Measurements from ENCODE around the gene POLR2I. TPM values are rescaled to one million over a fixed set of nuclear protein-coding genes. Genes with fewer than 3 reads are reported as not detected.
"Not testable (repeated sequence)": the region's sequence is repeated elsewhere in the genome, so short reads cannot be mapped to it uniquely, and the experiment has no call there.

Gene POLR2I
- total RNA-seq, 2 experiments from 2014 or later = 46.1 to 49.8 TPM

GRCh38 chr19:36141039-36141927 is 26.6 kb upstream of the POLR2I start:
- POLR2A ChIA-PET = interaction anchor here (2.0 to 2.6 kb wide), 2 partner anchors 11 to 13 kb away, joined by 13 to 18 read pairs; no protein-coding TSS in a partner anchor

GRCh38 chr19:36140304-36141038 is 25.8 kb upstream of the POLR2I start:
- no peaks in the 10 kb centered on the region for H3K27me3 Mint-ChIP-seq
- peaks cover 16% of the 10 kb centered on the region for H3K36me3 Mint-ChIP-seq
- ATAC-seq (ENCODE audit: low read depth) (peak; percentile 14), DNase-seq (no peak)
- H3K4me1 Mint-ChIP-seq = peaks cover 21% of the 10 kb centered on the region
- H3K4me3 Mint-ChIP-seq = peak overlapping the region; percentile 98
- peak overlapping the region; percentile 99 for H3K27ac Mint-ChIP-seq
- POLR2A ChIA-PET = interaction anchor here (0.5 to 2.6 kb wide), 8 partner anchors 9 to 548 kb away, joined by 3 to 18 read pairs (median 4); partner anchors contain the start of genes POLR2I, TBCB, ZNF146 and ZNF565
- no peaks in the 10 kb centered on the region for H3K9me3 Mint-ChIP-seq

More at GRCh38 chr19:36141039-36141927, 26.6 kb upstream of the POLR2I start:
- Mint-ChIP-seq H3K36me3 (peaks cover 19% of the 10 kb centered on the region), H3K27ac (peak overlapping the region; percentile 99), H3K4me1 (peaks cover 21% of the 10 kb centered on the region), H3K27me3 (no peaks in the 10 kb centered on the region), H3K9me3 (no peaks in the 10 kb centered on the region), H3K4me3 (peak overlapping the region; percentile 98)
- peak; percentile 48 for ATAC-seq (ENCODE audit: low read depth)
- peak; percentile 93 for DNase-seq

GRCh38 chr19:36139473-36140303 is 25.0 kb upstream of the POLR2I start, which contains the start of gene CAPNS1:
CAPNS1 (plus strand) TSS chr19:36140066; CDS start chr19:36141012, 946 bp downstream.
- POLR2A ChIA-PET = interaction anchor here (0.8 to 2.6 kb wide), 6 partner anchors 9 to 75 kb away, joined by 3 to 18 read pairs (median 8); partner anchors contain the start of genes POLR2I, TBCB, ZNF146 and ZNF565
- H3K4me3 Mint-ChIP-seq = peak within 1 kb of the TSS; percentile 98
- H3K27ac Mint-ChIP-seq = peak within 1 kb of the TSS; percentile 99
- H3K4me1 Mint-ChIP-seq = peaks cover 22% of the 10 kb centered on the region
- DNase-seq (peak; percentile 97), ATAC-seq (ENCODE audit: low read depth) (peak; percentile 82)
- peaks cover 16% of the 10 kb centered on the region for H3K36me3 Mint-ChIP-seq
- no peaks in the 10 kb centered on the region for H3K9me3 Mint-ChIP-seq
- H3K27me3 Mint-ChIP-seq = no peaks in the 10 kb centered on the region

GRCh38 chr19:36139120-36139472 is 24.4 kb upstream of the POLR2I start:
- DNase-seq = no peak
- Mint-ChIP-seq H3K36me3 (peaks cover 16% of the 10 kb centered on the region), H3K4me1 (peaks cover 22% of the 10 kb centered on the region), H3K9me3 (no peaks in the 10 kb centered on the region), H3K27ac (peak overlapping the region; percentile 99), H3K4me3 (peak overlapping the region; percentile 98), H3K27me3 (no peaks in the 10 kb centered on the region)
- no peak for ATAC-seq (ENCODE audit: low read depth)
- POLR2A ChIA-PET = interaction anchor here (1.0 to 2.6 kb wide), 5 partner anchors 9 to 76 kb away, joined by 3 to 18 read pairs (median 9); partner anchors contain the start of genes POLR2I, TBCB, ZNF146 and ZNF565

- peaks cover 24% of the 10 kb centered on the region for H3K4me1 Mint-ChIP-seq
- H3K27ac Mint-ChIP-seq = peak overlapping the region; percentile 54
- POLR2A ChIA-PET = interaction anchor here (0.6 to 1.7 kb wide), 3 partner anchors 9 to 1460 kb away, joined by 3 to 9 read pairs (median 4); partner anchors contain the start of gene ZNF302
- peaks cover 2% of the 10 kb centered on the region for H3K27me3 Mint-ChIP-seq
- ATAC-seq (ENCODE audit: low read depth) (no peak), DNase-seq (no peak)
- no peaks in the 10 kb centered on the region for H3K9me3 Mint-ChIP-seq
- peaks cover 10% of the 10 kb centered on the region for H3K36me3 Mint-ChIP-seq
- H3K4me3 Mint-ChIP-seq = no peak overlapping the region
These were observed 22.4 kb upstream of the POLR2I start for GRCh38 chr19:36136964-36137686.

GRCh38 chr19:36134867-36135266 is 20.2 kb upstream of the POLR2I start:
- H3K27ac Mint-ChIP-seq; ATAC-seq (ENCODE audit: low read depth); POLR2A ChIA-PET; H3K36me3 Mint-ChIP-seq; DNase-seq; H3K9me3 Mint-ChIP-seq; H3K4me3 Mint-ChIP-seq; H3K27me3 Mint-ChIP-seq: not testable (repeated sequence)
- H3K4me1 Mint-ChIP-seq = peaks cover 20% of the 10 kb centered on the region

- H3K9me3 Mint-ChIP-seq; H3K4me3 Mint-ChIP-seq; H3K36me3 Mint-ChIP-seq; ATAC-seq (ENCODE audit: low read depth); H3K27me3 Mint-ChIP-seq; DNase-seq; H3K27ac Mint-ChIP-seq: not testable (repeated sequence)
- peaks cover 21% of the 10 kb centered on the region for H3K4me1 Mint-ChIP-seq
- POLR2A ChIA-PET = interaction anchor here (1.6 to 2.2 kb wide), 2 partner anchors 9 to 16 kb away, joined by 6 to 13 read pairs; partner anchors contain the start of genes CAPNS1, POLR2I and TBCB
These were observed 16.5 kb upstream of the POLR2I start for GRCh38 chr19:36131221-36131620.

- no peak for ATAC-seq (ENCODE audit: low read depth)
- peaks cover 7% of the 10 kb centered on the region for H3K36me3 Mint-ChIP-seq
These were observed 13.7 kb upstream of the POLR2I start for GRCh38 chr19:36128392-36128736.

GRCh38 chr19:36125557-36125956 is 10.9 kb upstream of the POLR2I start:
- Mint-ChIP-seq H3K27me3 (no peaks in the 10 kb centered on the region), H3K9me3 (no peaks in the 10 kb centered on the region), H3K4me1 (peaks cover 9% of the 10 kb centered on the region), H3K4me3 (no peak overlapping the region), H3K27ac (no peak overlapping the region), H3K36me3 (peaks cover 13% of the 10 kb centered on the region)
- DNase-seq = no peak
- ATAC-seq (ENCODE audit: low read depth) = no peak
- POLR2A ChIA-PET = interaction anchor here (2.6 kb wide), 1 partner anchor 10 kb away, joined by 9 read pairs; the partner anchor contains the start of genes POLR2I and TBCB

More at GRCh38 chr19:36128392-36128736, 13.7 kb upstream of the POLR2I start:
- H3K4me1 Mint-ChIP-seq = peaks cover 19% of the 10 kb centered on the region
- peak overlapping the region; percentile 89 for H3K4me3 Mint-ChIP-seq
- DNase-seq = no peak
- no peaks in the 10 kb centered on the region for H3K9me3 Mint-ChIP-seq
- H3K27ac Mint-ChIP-seq = peak overlapping the region; percentile 92
- peaks cover 2% of the 10 kb centered on the region for H3K27me3 Mint-ChIP-seq
- POLR2A ChIA-PET = interaction anchor here (0.5 to 2.0 kb wide), 12 partner anchors 8 to 361 kb away, joined by 3 to 18 read pairs (median 5); partner anchors contain the start of genes CAPNS1, POLR2I, TBCB and ZNF146

- H3K36me3 Mint-ChIP-seq = peaks cover 32% of the 10 kb centered on the region
- ATAC-seq (ENCODE audit: low read depth) (no peak), DNase-seq (no peak)
- POLR2A ChIA-PET = no interaction called here
- no peak overlapping the region for H3K27ac Mint-ChIP-seq
- no peaks in the 10 kb centered on the region for H3K27me3 Mint-ChIP-seq
- H3K9me3 Mint-ChIP-seq = no peaks in the 10 kb centered on the region
- no peak overlapping the region for H3K4me3 Mint-ChIP-seq
- peaks cover 13% of the 10 kb centered on the region for H3K4me1 Mint-ChIP-seq
These were observed 6.9 kb upstream of the POLR2I start for GRCh38 chr19:36121486-36122124.

- Mint-ChIP-seq H3K4me3 (no peak overlapping the region), H3K9me3 (no peaks in the 10 kb centered on the region), H3K4me1 (peaks cover 18% of the 10 kb centered on the region), H3K27me3 (no peaks in the 10 kb centered on the region), H3K36me3 (peaks cover 32% of the 10 kb centered on the region), H3K27ac (no peak overlapping the region)
- DNase-seq (no peak), ATAC-seq (ENCODE audit: low read depth) (no peak)
- POLR2A ChIA-PET = no interaction called here
These were observed 6.3 kb upstream of the POLR2I start for GRCh38 chr19:36120984-36121358.

All from activated naive CD8-positive, alpha-beta T cell treated with anti-CD3 and anti-CD28 coated beads, Interleukin-2, amount 10 ng/mL, durations not matched to agents 7 days and 5 days (primary cell).